ENCODE measurements around the gene CTCF. TPM values are rescaled to one million over a fixed set of nuclear protein-coding genes. Genes with fewer than 3 reads are reported as not detected.

CTCF gene
- total RNA-seq, 4 donors from 2014 or later: 26.1 to 39.6 (median 31.8) TPM

DNA sequence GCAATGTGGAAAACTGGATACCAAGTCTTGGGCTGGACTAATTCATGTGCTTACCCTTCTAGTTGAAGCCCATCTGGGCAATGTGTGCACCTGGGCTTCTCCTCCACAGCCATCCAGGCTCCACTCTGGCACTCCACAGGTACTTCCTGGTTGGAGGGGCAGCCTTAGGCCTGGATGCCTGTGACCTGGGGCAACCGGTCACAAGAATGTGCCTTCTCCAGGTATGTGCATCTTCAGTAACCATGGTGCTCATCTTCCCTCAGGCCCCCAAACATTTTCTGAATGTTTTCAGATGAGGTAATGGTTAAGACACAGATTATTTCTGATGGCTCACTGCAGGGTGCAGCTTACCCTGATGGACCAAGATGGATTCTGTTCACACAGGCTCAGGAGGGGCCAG, 115.4 kb downstream of the CTCF start:
- H3K4me1 ChIP-seq: peaks cover 0 to 37% (median 16%) of the 10 kb centered on the region in 4 donors
- H3K4me3 ChIP-seq: no peak overlapping the region
- no peak for DNase-seq (ENCODE audit: low spot score in 2 of 2)
- no peaks in the 10 kb centered on the region for H3K9me3 ChIP-seq
- no peak for TF ChIP-seq EP300 (IDR thresholded peaks at IDR 0.05)
- no peak for TF ChIP-seq POLR2A (IDR thresholded peaks at IDR 0.05)
- TF ChIP-seq, protein P1, sequence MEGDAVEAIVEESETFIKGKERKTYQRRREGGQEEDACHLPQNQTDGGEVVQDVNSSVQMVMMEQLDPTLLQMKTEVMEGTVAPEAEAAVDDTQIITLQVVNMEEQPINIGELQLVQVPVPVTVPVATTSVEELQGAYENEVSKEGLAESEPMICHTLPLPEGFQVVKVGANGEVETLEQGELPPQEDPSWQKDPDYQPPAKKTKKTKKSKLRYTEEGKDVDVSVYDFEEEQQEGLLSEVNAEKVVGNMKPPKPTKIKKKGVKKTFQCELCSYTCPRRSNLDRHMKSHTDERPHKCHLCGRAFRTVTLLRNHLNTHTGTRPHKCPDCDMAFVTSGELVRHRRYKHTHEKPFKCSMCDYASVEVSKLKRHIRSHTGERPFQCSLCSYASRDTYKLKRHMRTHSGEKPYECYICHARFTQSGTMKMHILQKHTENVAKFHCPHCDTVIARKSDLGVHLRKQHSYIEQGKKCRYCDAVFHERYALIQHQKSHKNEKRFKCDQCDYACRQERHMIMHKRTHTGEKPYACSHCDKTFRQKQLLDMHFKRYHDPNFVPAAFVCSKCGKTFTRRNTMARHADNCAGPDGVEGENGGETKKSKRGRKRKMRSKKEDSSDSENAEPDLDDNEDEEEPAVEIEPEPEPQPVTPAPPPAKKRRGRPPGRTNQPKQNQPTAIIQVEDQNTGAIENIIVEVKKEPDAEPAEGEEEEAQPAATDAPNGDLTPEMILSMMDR (IDR thresholded peaks at IDR 0.05): no peak
- WGBS, 2 donors: 85 to 93% methylated on average over 1 of the region's 1 CpG
- no peaks in the 10 kb centered on the region for H3K27me3 ChIP-seq
- H3K27ac ChIP-seq: no peak overlapping the region
- peaks cover 0 to 34% (median 0%) of the 10 kb centered on the region in 3 donors for H3K36me3 ChIP-seq

DNA sequence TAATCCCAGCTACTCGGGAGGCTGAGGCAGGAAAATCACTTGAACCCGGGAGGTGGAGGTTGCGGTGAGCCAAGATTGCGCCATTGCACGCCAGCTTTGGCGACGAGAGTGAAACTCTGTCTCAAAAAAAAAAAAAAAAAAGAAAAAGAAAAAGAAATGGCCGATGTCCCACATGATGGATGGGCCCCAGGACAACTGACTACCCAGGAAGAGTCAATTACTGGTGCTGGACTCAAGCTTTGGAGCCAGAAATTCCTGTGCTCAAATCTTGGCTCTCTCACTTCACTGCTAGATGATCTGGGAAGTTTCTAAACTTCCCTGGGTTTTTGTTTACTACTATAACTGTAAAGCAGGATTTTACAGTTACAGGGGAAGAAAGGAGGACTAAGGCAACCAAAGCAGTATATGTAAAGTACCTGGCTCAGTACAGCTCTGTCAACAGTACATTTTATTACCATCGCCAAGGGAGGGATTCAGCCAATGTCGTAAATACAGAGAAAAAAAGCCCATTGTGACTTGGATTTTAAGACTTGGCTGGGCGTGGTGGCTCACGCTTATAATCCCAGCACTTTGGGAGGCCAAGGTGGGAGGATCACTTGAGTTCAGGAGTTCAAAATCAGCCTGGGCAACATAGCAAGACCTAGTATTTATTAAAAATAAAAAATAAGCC, 116.2 kb downstream of the CTCF start:
- no peak for DNase-seq (ENCODE audit: low spot score in 2 of 2)
- no peak overlapping the region for H3K4me3 ChIP-seq
- H3K27me3 ChIP-seq: no peaks in the 10 kb centered on the region
- no peak overlapping the region for H3K27ac ChIP-seq
- H3K9me3 ChIP-seq: no peaks in the 10 kb centered on the region
- H3K36me3 ChIP-seq: peaks cover 0 to 41% (median 0%) of the 10 kb centered on the region in 3 donors
- TF ChIP-seq, protein P1 (IDR thresholded peaks at IDR 0.05): no peak
- TF ChIP-seq EP300 (IDR thresholded peaks at IDR 0.05): no peak
- no peak for TF ChIP-seq POLR2A (IDR thresholded peaks at IDR 0.05)
- WGBS, 2 donors: 77 to 82% methylated on average over 12 of the region's 12 CpGs
- H3K4me1 ChIP-seq: peaks cover 0 to 29% (median 9%) of the 10 kb centered on the region in 4 donors

DNA sequence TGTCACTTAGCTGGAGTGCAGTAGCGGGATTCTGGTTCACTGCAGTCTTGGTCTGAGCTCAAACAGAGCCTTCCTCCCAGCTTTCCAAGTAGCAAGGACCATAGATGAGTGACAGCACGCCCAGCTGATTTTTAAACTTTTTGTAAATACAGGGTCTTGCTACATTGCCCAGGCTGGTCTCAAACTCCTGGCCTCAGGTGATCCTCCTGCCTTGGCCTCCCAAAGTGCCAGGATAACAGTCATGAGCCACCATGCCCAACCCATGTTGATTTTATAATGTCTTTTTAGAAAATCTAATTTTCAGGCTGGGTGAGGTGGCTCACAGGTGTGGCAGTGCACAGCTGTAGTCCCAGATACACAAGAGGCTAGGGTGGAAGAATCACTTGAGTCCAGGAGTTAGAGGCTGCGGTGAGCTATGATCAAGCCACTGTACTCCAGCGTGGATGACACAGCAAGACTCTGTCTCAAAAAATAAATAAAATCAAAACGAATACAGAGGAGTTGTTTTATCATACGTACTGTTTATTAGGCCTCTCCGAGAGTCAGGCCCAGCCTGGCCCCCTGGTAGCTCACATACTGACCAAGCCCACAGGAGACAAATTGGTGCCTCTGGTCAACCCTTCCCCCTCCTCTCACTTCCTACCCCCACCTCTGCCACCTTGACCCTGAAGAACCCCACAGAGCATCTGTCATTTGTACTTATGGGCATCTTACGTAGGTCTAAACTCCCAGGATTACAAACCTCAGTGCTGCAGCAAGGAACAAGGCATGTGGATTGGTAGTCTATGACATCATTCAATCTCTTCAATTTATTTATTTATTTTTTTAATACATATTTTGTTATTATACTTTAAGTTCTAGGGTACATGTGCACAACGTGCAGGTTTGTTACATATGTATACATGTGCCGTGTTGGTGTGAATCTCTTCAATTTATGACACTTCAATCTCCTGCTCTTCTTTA, 117.9 kb downstream of the CTCF start:
- 86 to 89% methylated on average over 10 of the region's 10 CpGs for WGBS, 2 donors
- peaks cover 0 to 51% (median 0%) of the 10 kb centered on the region in 3 donors for H3K36me3 ChIP-seq
- no peaks in the 10 kb centered on the region for H3K9me3 ChIP-seq

DNA sequence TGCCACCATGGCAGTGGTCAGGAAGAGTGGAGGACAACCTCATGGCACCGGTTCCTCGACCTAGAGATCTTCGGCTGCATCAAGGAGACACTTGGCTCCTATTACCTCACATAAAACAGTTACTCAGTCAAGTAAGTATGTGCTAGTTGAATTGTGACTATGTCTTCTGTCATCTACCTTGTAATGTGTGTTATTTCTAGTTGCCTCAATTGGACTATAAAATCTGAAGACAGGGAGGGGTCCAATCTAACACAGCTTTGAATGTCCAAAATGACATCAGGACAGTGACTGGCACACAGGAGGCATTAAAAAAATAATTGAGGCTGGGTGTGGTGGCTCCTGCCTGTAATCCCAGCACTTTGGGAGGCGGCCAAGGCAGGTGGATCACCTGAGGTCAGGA, 121.4 kb downstream of the CTCF start:
- no peak overlapping the region for H3K4me3 ChIP-seq
- H3K4me1 ChIP-seq: no peaks in the 10 kb centered on the region
- TF ChIP-seq, protein P1 (IDR thresholded peaks at IDR 0.05): no peak
- TF ChIP-seq POLR2A (IDR thresholded peaks at IDR 0.05) (no peak), EP300 (IDR thresholded peaks at IDR 0.05) (no peak)
- no peak overlapping the region for H3K27ac ChIP-seq
- no peak for DNase-seq (ENCODE audit: low spot score in 2 of 2)
- 98% methylated on average over 4 of the region's 4 CpGs for WGBS, 2 donors
- H3K9me3 ChIP-seq: no peaks in the 10 kb centered on the region
- peaks cover 0 to 45% (median 0%) of the 10 kb centered on the region in 3 donors for H3K36me3 ChIP-seq
- no peaks in the 10 kb centered on the region for H3K27me3 ChIP-seq

More for the DNA sequence above, 117.9 kb downstream of the CTCF start:
- no peak for TF ChIP-seq EP300 (IDR thresholded peaks at IDR 0.05)
- TF ChIP-seq, protein P1 (IDR thresholded peaks at IDR 0.05): no peak
- no peak for TF ChIP-seq POLR2A (IDR thresholded peaks at IDR 0.05)
- no peak overlapping the region for H3K4me3 ChIP-seq
- DNase-seq (ENCODE audit: low spot score in 2 of 2): no peak
- no peak overlapping the region for H3K27ac ChIP-seq
- H3K4me1 ChIP-seq: peaks cover 0 to 12% (median 0%) of the 10 kb centered on the region in 4 donors
- H3K27me3 ChIP-seq: no peaks in the 10 kb centered on the region

All from tibial nerve (tissue), 4 donors.